Fibroblast of pulmonary artery (primary cell): Measurements from ENCODE around the gene IRX5.

Experiments
- DNase-seq: peaks from one replicate; pipeline ENCODE4 v3.0.0-alpha.2; 2010; ENCODE audit warnings: low read depth
- H3K4me3 ChIP-seq: replicated peaks from 2 replicates; pipeline ENCODE4 v1.5.1; 2011; ENCODE audit warnings: low read depth, mild to moderate bottlenecking, control low read depth, low read length, moderate library complexity
- TF ChIP-seq, protein P1 (sequence below): IDR thresholded peaks from 2 replicates; pipeline ENCODE4 v1.5.1; 2011; ENCODE audit warnings: mild to moderate bottlenecking, control low read depth, low read length, inconsistent platforms; ENCODE audit errors: missing control alignments

IRX5 gene

DNA sequence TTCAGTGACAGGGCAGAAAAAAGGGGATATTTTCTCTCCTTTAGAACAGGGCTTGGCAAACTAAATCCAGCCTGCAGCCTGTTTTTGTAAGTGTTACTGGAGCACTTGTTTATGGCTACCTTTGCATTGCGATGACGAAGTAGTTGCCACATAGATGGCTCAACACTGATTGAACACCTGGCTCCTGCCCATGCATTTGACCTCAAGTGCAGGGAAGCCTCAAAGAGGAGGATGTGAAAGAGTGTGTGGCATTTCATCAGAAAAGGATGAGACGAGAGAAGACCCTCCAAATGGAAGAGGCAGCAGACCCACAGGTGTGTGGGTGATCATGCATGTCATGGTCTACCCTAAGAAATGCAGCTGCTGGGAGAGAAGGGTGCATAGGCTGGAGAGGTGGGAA, 32.7 kb upstream of the IRX5 start:
- H3K4me3 ChIP-seq = no peak overlapping the region
- no peak for DNase-seq
- TF ChIP-seq, protein P1, sequence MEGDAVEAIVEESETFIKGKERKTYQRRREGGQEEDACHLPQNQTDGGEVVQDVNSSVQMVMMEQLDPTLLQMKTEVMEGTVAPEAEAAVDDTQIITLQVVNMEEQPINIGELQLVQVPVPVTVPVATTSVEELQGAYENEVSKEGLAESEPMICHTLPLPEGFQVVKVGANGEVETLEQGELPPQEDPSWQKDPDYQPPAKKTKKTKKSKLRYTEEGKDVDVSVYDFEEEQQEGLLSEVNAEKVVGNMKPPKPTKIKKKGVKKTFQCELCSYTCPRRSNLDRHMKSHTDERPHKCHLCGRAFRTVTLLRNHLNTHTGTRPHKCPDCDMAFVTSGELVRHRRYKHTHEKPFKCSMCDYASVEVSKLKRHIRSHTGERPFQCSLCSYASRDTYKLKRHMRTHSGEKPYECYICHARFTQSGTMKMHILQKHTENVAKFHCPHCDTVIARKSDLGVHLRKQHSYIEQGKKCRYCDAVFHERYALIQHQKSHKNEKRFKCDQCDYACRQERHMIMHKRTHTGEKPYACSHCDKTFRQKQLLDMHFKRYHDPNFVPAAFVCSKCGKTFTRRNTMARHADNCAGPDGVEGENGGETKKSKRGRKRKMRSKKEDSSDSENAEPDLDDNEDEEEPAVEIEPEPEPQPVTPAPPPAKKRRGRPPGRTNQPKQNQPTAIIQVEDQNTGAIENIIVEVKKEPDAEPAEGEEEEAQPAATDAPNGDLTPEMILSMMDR = no peak

DNA sequence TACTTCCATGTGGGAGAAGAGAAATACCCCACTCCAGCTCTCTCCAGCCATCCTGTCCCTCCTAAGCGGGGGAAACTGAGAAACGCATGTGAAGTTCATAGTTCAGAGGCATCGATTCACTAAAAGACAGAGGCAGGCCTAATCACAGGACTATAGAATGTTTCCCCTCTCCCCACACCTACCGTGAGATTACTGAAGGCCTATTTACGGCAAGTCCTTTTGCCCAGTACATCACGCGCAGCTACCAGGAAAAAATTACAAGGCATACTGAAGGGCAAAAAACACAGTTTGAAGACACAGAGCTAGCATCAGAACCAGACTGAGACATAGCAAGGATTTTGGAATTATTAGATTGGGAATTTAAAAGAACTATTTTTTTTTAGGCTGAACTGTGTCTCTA, 29.1 kb upstream of the IRX5 start:
- no peak overlapping the region for H3K4me3 ChIP-seq
- TF ChIP-seq, protein P1 = no peak
- DNase-seq = no peak

DNA sequence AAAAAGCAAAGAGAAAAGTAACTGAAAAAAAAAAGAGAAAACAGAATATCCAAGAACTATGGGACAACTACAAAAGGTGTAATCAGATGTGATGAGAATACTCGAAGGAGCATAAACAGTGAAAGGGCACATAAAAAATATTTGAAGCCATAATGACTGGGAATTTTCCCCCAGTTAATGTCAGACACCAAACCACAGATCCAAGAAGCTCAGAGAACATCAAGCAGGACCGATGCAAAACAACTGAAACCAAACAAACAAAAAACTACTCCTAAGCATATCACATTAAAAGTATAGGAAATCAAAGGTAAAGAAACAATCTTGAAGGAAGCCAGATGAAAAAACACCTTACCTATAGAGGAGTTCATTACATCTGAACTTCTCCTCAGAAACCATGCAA, 27.6 kb upstream of the IRX5 start:
- no peak for DNase-seq
- H3K4me3 ChIP-seq = no peak overlapping the region
- TF ChIP-seq, protein P1 = no peak

DNA sequence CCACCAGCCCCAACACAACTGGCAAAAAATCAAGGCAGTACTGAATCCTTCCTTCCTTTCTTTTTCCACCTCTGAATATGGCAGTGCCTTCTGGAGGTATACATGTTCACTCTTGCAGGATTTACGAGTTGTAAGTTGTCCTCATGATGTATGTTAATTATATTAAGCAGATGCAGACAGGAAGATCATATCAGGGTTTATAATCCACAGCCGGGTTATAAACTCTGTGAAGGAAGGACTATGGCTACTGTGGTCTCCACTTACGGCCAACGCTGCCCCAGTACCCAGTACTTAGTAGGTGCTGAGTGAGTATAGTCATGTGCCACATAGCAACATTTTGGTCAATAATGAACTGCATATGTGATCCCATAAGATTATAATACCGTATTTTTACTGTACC, 19.6 kb upstream of the IRX5 start:
- DNase-seq = no peak
- H3K4me3 ChIP-seq = no peak overlapping the region
- TF ChIP-seq, protein P1 = no peak

DNA sequence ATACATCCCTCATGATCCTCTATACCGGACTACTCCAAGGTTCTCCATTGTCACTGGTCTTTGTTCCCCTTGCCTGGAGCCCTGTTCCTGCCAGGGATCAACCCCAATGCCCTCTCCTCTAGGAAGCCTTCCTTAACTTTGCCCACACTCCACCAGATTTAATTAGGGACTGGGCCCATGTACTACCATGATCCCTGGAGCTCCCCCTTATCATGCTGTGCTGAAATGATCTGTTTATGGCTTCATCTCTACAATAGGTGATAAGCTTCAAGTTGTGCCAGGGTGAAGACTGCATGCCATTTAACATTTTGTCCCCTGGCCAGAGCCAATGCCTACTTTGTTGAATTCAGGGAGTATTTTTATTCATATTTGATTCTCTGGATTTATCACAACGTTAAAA, 17.9 kb upstream of the IRX5 start:
- TF ChIP-seq, protein P1 = no peak
- no peak overlapping the region for H3K4me3 ChIP-seq
- no peak for DNase-seq

DNA sequence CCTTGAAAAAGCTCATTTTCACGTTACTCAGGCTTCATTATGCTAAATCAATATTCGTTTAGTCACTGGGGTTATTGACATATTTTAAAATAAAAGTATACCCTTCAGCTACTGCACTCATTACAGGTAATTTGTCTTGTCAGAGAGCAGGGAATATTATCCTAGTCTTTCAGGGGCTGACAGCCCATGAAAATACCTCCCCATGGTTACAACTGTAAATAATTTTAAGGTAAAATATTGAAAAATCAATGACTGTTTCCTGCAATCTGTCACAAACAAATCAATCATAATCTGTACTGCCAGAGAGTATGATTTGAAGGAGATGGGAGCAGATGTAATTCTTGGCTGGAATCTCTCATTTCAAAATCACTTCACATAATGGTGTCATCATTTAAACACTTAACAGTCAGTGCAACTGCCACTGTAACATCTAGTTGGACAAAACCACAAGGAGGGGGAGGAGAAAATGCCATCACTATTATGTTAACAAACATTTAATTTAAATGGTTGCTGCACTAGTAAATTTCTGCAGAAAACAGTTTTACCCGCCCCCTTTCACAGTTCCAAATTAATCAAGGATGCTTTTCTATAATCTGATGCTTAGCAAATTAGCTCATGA, 9.3 kb upstream of the IRX5 start:
- DNase-seq = no peak
- no peak overlapping the region for H3K4me3 ChIP-seq
- TF ChIP-seq, protein P1 = no peak

DNA sequence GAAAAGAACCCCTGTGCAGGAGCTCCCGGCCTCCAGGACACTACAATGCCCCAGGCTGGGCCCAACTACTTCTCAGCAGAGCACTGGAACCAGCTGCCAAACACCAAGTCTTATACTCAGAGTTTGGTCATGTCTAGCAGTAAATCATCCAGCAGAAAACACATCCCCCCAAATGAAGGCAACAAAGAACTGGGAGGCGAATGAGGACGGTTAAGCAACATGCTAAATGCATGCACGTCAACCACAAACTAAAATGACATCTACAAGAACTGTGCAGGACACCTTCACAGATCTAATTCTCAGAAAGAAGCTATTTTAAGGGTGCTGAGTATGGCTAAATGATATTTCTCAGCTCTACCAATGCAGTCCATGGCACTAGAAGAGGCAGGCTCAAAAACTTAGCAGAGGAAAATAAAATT, 7.6 kb upstream of the IRX5 start:
- no peak overlapping the region for H3K4me3 ChIP-seq
- no peak for DNase-seq
- TF ChIP-seq, protein P1 = no peak
